BJ (cell line): Measurements from ENCODE around the gene PACSIN1. TPM values are rescaled to one million over a fixed set of nuclear protein-coding genes. Genes with fewer than 3 reads are reported as not detected.

ENCODE experiments used
- CTCF ChIA-PET: fragments of 350-600 bp; formaldehyde crosslinking; extraction: SDS; loops from one replicate; lab custom pipeline; 2021; ENCODE audit warnings: antibody characterized with exemption, inconsistent platforms; lab: Yijun Ruan, JAX
- POLR2A ChIA-PET: fragments of 300-600 bp; sonication (Branson Sonifier 250); formaldehyde crosslinking; extraction: SDS; loops from one replicate; lab custom pipeline; 2021; ENCODE audit warnings: antibody characterized with exemption; lab: Charles Lee
- DNase-seq: peaks from one replicate; pipeline ENCODE4 v3.0.0-alpha.2; 2011; ENCODE audit warnings: low read depth
- H3K27me3 ChIP-seq: 2 replicates; pipeline ENCODE4 v1.6.0; 2011; ENCODE audit warnings: low read length; ENCODE audit not compliant: control insufficient read depth, insufficient read depth
- H3K36me3 ChIP-seq: 2 replicates; pipeline ENCODE4 v1.5.1; 2011; ENCODE audit warnings: low read length; ENCODE audit not compliant: control insufficient read depth, insufficient read depth
- H3K4me3 ChIP-seq: 2 replicates; pipeline ENCODE4 v1.5.1; 2011; ENCODE audit warnings: low read depth, mild to moderate bottlenecking, control low read depth, low read length
- polyA plus RNA-seq: library from polyadenylated mRNA; depleted of rRNA; stranded (reverse); fragments of >200 nt; gene quantifications from 2 replicates; pipeline ENCODE4 v1.2.3, GENCODE V29; 2011
- TF ChIP-seq, protein P1 (sequence below): IDR thresholded peaks from 2 replicates; pipeline ENCODE4 v1.5.1; 2011; ENCODE audit warnings: low read depth, mild to moderate bottlenecking, control low read depth, inconsistent platforms, low read length, moderate library complexity; ENCODE audit not compliant: insufficient read depth

Gene PACSIN1
- polyA plus RNA-seq, 1 experiment: 0.04 TPM

- H3K27me3 ChIP-seq: peaks cover 17% of the 10 kb centered on the region
- CTCF ChIA-PET: no interaction called here
Observed at GRCh38 chr6:34513646-34514045, 47.8 kb downstream of the PACSIN1 start.

DNA sequence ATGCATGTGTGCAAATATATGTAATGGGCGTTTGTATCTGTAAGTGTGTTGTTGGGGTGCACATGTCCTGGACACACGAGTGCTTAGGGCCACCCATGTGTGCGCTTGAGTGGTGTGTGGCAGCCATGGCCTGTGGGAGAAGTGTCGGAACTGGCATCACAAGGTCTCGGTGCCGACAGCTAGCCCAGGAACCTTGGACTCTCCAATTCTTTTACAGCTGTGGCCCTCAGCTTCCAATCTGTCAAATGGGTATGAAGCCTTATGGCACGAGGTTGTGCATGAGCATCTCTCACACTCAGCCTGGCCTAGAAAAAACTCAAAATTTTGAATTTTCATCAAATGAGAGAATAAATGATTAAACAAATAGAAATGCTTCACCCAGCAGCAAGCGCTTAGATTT lies 48.2 kb downstream of the PACSIN1 start:
- CTCF ChIA-PET: interaction anchor here (1.2 kb wide), 1 partner anchor 54 kb away, joined by 4 read pairs; no protein-coding TSS in a partner anchor
- TF ChIP-seq, protein P1, sequence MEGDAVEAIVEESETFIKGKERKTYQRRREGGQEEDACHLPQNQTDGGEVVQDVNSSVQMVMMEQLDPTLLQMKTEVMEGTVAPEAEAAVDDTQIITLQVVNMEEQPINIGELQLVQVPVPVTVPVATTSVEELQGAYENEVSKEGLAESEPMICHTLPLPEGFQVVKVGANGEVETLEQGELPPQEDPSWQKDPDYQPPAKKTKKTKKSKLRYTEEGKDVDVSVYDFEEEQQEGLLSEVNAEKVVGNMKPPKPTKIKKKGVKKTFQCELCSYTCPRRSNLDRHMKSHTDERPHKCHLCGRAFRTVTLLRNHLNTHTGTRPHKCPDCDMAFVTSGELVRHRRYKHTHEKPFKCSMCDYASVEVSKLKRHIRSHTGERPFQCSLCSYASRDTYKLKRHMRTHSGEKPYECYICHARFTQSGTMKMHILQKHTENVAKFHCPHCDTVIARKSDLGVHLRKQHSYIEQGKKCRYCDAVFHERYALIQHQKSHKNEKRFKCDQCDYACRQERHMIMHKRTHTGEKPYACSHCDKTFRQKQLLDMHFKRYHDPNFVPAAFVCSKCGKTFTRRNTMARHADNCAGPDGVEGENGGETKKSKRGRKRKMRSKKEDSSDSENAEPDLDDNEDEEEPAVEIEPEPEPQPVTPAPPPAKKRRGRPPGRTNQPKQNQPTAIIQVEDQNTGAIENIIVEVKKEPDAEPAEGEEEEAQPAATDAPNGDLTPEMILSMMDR: no peak
- Histone ChIP-seq H3K27me3 (peaks cover 17% of the 10 kb centered on the region), H3K4me3 (no peak overlapping the region), H3K36me3 (no peaks in the 10 kb centered on the region)
- POLR2A ChIA-PET: no interaction called here
- no peak for DNase-seq

More at GRCh38 chr6:34513646-34514045, 47.8 kb downstream of the PACSIN1 start:
- POLR2A ChIA-PET: no interaction called here
- Histone ChIP-seq H3K4me3 (no peak overlapping the region), H3K36me3 (no peaks in the 10 kb centered on the region)
- no peak for DNase-seq
- TF ChIP-seq, protein P1: no peak

GRCh38 chr6:34514593-34515472 lies 49.0 kb downstream of the PACSIN1 start:
- Histone ChIP-seq H3K4me3 (no peak overlapping the region), H3K36me3 (no peaks in the 10 kb centered on the region), H3K27me3 (peaks cover 17% of the 10 kb centered on the region)
- ChIA-PET CTCF (interaction anchor here (1.2 kb wide), 1 partner anchor 55 kb away, joined by 4 read pairs; no protein-coding TSS in a partner anchor), POLR2A (interaction anchor here (0.6 kb wide), 1 partner anchor 9 kb away, joined by 3 read pairs; no protein-coding TSS in a partner anchor)
- DNase-seq: no peak
- TF ChIP-seq, protein P1: no peak

DNA sequence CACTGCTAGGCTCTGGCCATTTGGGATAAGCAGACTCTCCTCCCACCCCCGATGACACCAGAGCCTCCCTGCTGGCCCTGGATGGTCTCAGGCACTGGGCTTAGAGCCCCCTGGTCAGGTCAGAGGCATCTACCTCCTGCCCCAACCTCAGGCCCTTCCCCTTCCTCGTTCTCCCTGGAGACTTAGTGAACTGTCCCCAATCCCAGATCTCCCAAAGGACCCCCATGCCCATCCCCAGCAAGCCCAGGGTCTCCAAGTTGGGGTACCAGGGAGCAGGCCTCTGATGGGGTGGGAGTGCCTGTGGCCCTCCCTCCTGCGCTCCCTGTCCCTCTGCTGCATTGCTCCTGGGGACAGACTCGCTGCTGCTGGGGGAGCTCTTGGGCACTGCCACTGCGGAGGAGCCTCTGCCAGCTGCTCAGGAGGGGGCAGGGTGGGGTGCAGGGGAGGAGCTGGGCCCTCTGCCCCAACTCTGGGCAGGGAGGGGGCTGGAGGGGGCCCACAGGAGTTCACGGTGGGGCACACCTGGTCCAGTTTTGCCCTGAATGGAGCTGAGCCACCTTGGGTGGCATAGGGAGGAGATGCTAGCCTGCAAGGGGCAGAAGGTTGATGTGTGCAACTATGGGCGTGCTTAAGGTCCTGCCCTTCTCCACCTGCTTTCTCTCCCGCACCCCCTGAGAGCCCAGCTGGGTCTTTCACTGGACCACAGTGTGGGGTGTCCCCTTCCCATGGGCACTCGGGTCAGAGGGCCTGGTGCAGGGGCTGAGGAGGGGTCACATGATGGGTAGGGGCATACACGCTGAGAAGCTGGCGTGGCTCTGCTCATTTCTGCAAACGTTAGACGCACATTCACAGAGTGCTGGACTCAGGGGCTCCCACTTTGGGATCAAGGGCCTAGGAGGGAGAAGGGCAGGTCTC lies 49.9 kb downstream of the PACSIN1 start:
- H3K27me3 ChIP-seq: peaks cover 17% of the 10 kb centered on the region
- TF ChIP-seq, protein P1: no peak
- no peak overlapping the region for H3K4me3 ChIP-seq
- ChIA-PET CTCF (no interaction called here), POLR2A (no interaction called here)
- H3K36me3 ChIP-seq: no peaks in the 10 kb centered on the region
- no peak for DNase-seq
